ENCODE results near the gene CAPNS2. TPM values are rescaled to one million over a fixed set of nuclear protein-coding genes. Genes with fewer than 3 reads are reported as not detected.
A peak's percentile ranks its signal among the peaks of the same experiment; 100 is the strongest.

Gene CAPNS2
- total RNA-seq, 1 experiment from 2014 or later: 0.30 TPM

- no TSS peak for BruUV-seq (replicated peaks)
Observed at GRCh38 chr16:55563797-55564196, 2.7 kb upstream of the CAPNS2 start.

GRCh38 chr16:55565086-55565485, 1.4 kb upstream of the CAPNS2 start:
- DNase-seq (ENCODE audit: unreplicated experiment): no peak
- ChIA-PET POLR2A (no interaction called here), CTCF (no interaction called here)
- BruUV-seq (replicated peaks): no TSS peak
- Mint-ChIP-seq H3K27ac (ENCODE audit: low read depth, unreplicated experiment) (no peak overlapping the region), H3K4me3 (ENCODE audit: unreplicated experiment) (no peak overlapping the region), H3K27me3 (ENCODE audit: insufficient read depth, unreplicated experiment) (no peaks in the 10 kb centered on the region), H3K9me3 (ENCODE audit: unreplicated experiment) (no peaks in the 10 kb centered on the region), H3K36me3 (ENCODE audit: insufficient read depth, unreplicated experiment) (no peaks in the 10 kb centered on the region), H3K4me1 (ENCODE audit: insufficient read depth, unreplicated experiment) (peaks cover 57% of the 10 kb centered on the region)
- intact Hi-C loops (cut with micrococcal nuclease): no loop called here
- TF ChIP-seq CTCF (IDR thresholded peaks at IDR 0.05; ENCODE audit: unreplicated experiment): no peak

More at GRCh38 chr16:55563797-55564196, 2.7 kb upstream of the CAPNS2 start:
- intact Hi-C loops (cut with micrococcal nuclease): no loop called here
- Mint-ChIP-seq H3K9me3 (ENCODE audit: unreplicated experiment) (no peaks in the 10 kb centered on the region), H3K27ac (ENCODE audit: low read depth, unreplicated experiment) (peak overlapping the region; percentile 29), H3K27me3 (ENCODE audit: insufficient read depth, unreplicated experiment) (no peaks in the 10 kb centered on the region), H3K4me1 (ENCODE audit: insufficient read depth, unreplicated experiment) (peaks cover 60% of the 10 kb centered on the region), H3K36me3 (ENCODE audit: insufficient read depth, unreplicated experiment) (no peaks in the 10 kb centered on the region), H3K4me3 (ENCODE audit: unreplicated experiment) (no peak overlapping the region)
- no peak for TF ChIP-seq CTCF (IDR thresholded peaks at IDR 0.05; ENCODE audit: unreplicated experiment)
- ChIA-PET POLR2A (interaction anchor here (0.7 to 1.0 kb wide), 2 partner anchors 9 to 1810 kb away, joined by 3 read pairs; no protein-coding TSS in a partner anchor), CTCF (no interaction called here)
- no peak for DNase-seq (ENCODE audit: unreplicated experiment)

- POLR2A ChIA-PET: interaction anchor here (0.7 to 4.4 kb wide), 12 partner anchors 10 to 816 kb away, joined by 3 to 58 read pairs (median 4); no protein-coding TSS in a partner anchor
- TF ChIP-seq CTCF (IDR thresholded peaks at IDR 0.05; ENCODE audit: unreplicated experiment): no peak
- DNase-seq (ENCODE audit: unreplicated experiment): peak; percentile 73
- no peaks in the 10 kb centered on the region for H3K9me3 Mint-ChIP-seq (ENCODE audit: unreplicated experiment)
- intact Hi-C loops (cut with micrococcal nuclease): no loop called here
- BruUV-seq (replicated peaks): no TSS peak
- no peaks in the 10 kb centered on the region for H3K27me3 Mint-ChIP-seq (ENCODE audit: insufficient read depth, unreplicated experiment)
- CTCF ChIA-PET: interaction anchor here (0.9 to 3.0 kb wide), 12 partner anchors 9 to 137 kb away, joined by 3 to 31 read pairs (median 4); no protein-coding TSS in a partner anchor
- H3K27ac Mint-ChIP-seq (ENCODE audit: low read depth, unreplicated experiment): peak overlapping the region; percentile 97
- H3K4me3 Mint-ChIP-seq (ENCODE audit: unreplicated experiment): peak overlapping the region; percentile 59
- H3K36me3 Mint-ChIP-seq (ENCODE audit: insufficient read depth, unreplicated experiment): no peaks in the 10 kb centered on the region
- peaks cover 50% of the 10 kb centered on the region for H3K4me1 Mint-ChIP-seq (ENCODE audit: insufficient read depth, unreplicated experiment)
Observed at GRCh38 chr16:55567382-55567781, 898 bp downstream of the CAPNS2 start.

GRCh38 chr16:55568207-55568606, 1.7 kb downstream of the CAPNS2 start:
- Mint-ChIP-seq H3K4me3 (ENCODE audit: unreplicated experiment) (no peak overlapping the region), H3K36me3 (ENCODE audit: insufficient read depth, unreplicated experiment) (peaks cover 4% of the 10 kb centered on the region), H3K4me1 (ENCODE audit: insufficient read depth, unreplicated experiment) (peaks cover 50% of the 10 kb centered on the region), H3K27ac (ENCODE audit: low read depth, unreplicated experiment) (peak overlapping the region; percentile 97), H3K9me3 (ENCODE audit: unreplicated experiment) (no peaks in the 10 kb centered on the region), H3K27me3 (ENCODE audit: insufficient read depth, unreplicated experiment) (no peaks in the 10 kb centered on the region)
- POLR2A ChIA-PET: interaction anchor here (0.7 to 4.4 kb wide), 17 partner anchors 11 to 815 kb away, joined by 3 to 58 read pairs (median 4); partner anchors contain the start of gene IRX5
- no TSS peak for BruUV-seq (replicated peaks)
- peak; percentile 78 for DNase-seq (ENCODE audit: unreplicated experiment)
- CTCF ChIA-PET: interaction anchor here (0.6 to 3.0 kb wide), 14 partner anchors 10 to 142 kb away, joined by 3 to 31 read pairs (median 4); no protein-coding TSS in a partner anchor
- intact Hi-C loops (cut with micrococcal nuclease): no loop called here
- TF ChIP-seq CTCF (IDR thresholded peaks at IDR 0.05; ENCODE audit: unreplicated experiment): no peak

Data from MCF 10A (cell line).